OCI-LY7 (cell line): ENCODE measurements around the gene CHRM3.

Experiments used
- CTCF ChIP-seq: fragments of 200-600 bp; sonication (generic); conservative IDR thresholded peaks from 2 replicates; pipeline ENCODE4 v1.5.1; 2014; ENCODE audit warnings: mild to moderate bottlenecking, antibody characterized with exemption, low read length, moderate library complexity, mixed read lengths
- EZH2phosphoT487 ChIP-seq: fragments of 200-600 bp; sonication (generic); IDR thresholded peaks from 2 replicates; pipeline ENCODE4 v1.6.1; 2018; ENCODE audit warnings: low read depth, borderline replicate concordance, mild to moderate bottlenecking, mixed run types, antibody characterized with exemption, low read length, moderate library complexity, mixed read lengths

- TF ChIP-seq CTCF (no peak), EZH2phosphoT487 (no peak)
Observed at GRCh38 chr1:239357867-239358266, 28.5 kb upstream of the CHRM3 start.
